ENCODE measurements around the gene GPR158. TPM values are rescaled to one million over a fixed set of nuclear protein-coding genes. Genes with fewer than 3 reads are reported as not detected.

The GPR158 gene
- total RNA-seq, 1 experiment from 2014 or later = 0.24 TPM

DNA sequence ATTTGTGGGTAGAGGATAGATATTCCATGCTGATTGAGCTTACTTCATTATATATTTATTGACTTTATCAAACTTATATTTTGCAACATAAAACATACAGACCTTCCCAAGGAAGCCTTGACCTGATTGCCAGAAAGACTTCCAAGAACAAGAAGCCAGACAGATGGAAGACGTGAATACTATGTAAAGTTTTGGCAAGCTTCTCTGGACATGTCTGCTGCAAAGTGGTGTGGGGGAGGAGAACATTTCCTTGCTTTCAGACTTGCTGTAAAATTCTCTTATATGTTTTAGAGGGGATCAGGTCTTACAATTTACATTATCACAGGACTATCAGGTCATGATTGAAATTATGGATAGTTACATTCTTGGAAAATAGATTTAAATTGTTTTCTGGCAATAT is 23.4 kb downstream of the GPR158 start:
- Histone ChIP-seq H3K4me1 (ENCODE audit: insufficient read depth, low read length) (no peaks in the 10 kb centered on the region), H3K4me2 (ENCODE audit: insufficient read depth, insufficient read length, low read length) (no peak overlapping the region), H3K9ac (ENCODE audit: extremely low read depth, insufficient read length, low read length) (no peak overlapping the region), H2BK15ac (ENCODE audit: low read depth, low read length) (no peak overlapping the region), H4K91ac (ENCODE audit: insufficient read length, low read depth, low read length) (no peak overlapping the region), H3K79me2 (ENCODE audit: insufficient read depth, low read length) (no peaks in the 10 kb centered on the region), H2BK120ac (ENCODE audit: low read depth, low read length, poor library complexity, severe bottlenecking) (no peak overlapping the region), H3K23ac (ENCODE audit: insufficient read length, low read depth, low read length) (no peak overlapping the region), H3K14ac (ENCODE audit: insufficient read depth, low read length) (no peak overlapping the region), H2BK12ac (ENCODE audit: insufficient read length, low read depth, low read length) (no peak overlapping the region), H4K8ac (replicated peaks; ENCODE audit: insufficient read length, low read depth, low read length) (no peak overlapping the region), H3K56ac (ENCODE audit: insufficient read length, low read depth, low read length) (no peak overlapping the region), H2AFZ (ENCODE audit: low read length) (no peak overlapping the region), H3K9me3 (ENCODE audit: control insufficient read depth, low read depth, low read length) (no peaks in the 10 kb centered on the region), H2BK5ac (ENCODE audit: insufficient read length, low read length) (no peak overlapping the region), H3K4ac (ENCODE audit: low read depth, low read length) (no peak overlapping the region), H3K27me3 (ENCODE audit: insufficient read depth, low read length) (no peaks in the 10 kb centered on the region), H3K18ac (ENCODE audit: insufficient read length, low read depth, low read length) (no peak overlapping the region), H4K5ac (ENCODE audit: insufficient read length, low read depth, low read length) (no peak overlapping the region), H4K20me1 (ENCODE audit: control insufficient read depth, insufficient read depth, insufficient read length) (no peaks in the 10 kb centered on the region), H3K79me1 (ENCODE audit: insufficient read depth, low read depth, low read length, poor library complexity, severe bottlenecking) (no peaks in the 10 kb centered on the region), H3T11ph (ENCODE audit: low read length) (no peak overlapping the region), H2AK5ac (ENCODE audit: insufficient read length, low read length) (no peak overlapping the region), H3K23me2 (ENCODE audit: insufficient read length, low read depth, low read length, poor library complexity, severe bottlenecking) (no peaks in the 10 kb centered on the region), H3K27ac (ENCODE audit: insufficient read length, low read depth, low read length) (no peak overlapping the region), H2BK20ac (ENCODE audit: low read depth, low read length, poor library complexity, severe bottlenecking) (no peak overlapping the region)
- Mint-ChIP-seq H3K4me3 (no peak overlapping the region), H3K27me3 (ENCODE audit: low read depth) (no peaks in the 10 kb centered on the region), H3K9me3 (no peaks in the 10 kb centered on the region; a peak in 2 of 5 replicates), H3K4me1 (no peaks in the 10 kb centered on the region), H3K27ac (no peak overlapping the region), H3K36me3 (ENCODE audit: insufficient read depth in 1 of 3, low read depth in 3 of 3) (no peaks in the 10 kb centered on the region)
- TF ChIP-seq, protein P1, sequence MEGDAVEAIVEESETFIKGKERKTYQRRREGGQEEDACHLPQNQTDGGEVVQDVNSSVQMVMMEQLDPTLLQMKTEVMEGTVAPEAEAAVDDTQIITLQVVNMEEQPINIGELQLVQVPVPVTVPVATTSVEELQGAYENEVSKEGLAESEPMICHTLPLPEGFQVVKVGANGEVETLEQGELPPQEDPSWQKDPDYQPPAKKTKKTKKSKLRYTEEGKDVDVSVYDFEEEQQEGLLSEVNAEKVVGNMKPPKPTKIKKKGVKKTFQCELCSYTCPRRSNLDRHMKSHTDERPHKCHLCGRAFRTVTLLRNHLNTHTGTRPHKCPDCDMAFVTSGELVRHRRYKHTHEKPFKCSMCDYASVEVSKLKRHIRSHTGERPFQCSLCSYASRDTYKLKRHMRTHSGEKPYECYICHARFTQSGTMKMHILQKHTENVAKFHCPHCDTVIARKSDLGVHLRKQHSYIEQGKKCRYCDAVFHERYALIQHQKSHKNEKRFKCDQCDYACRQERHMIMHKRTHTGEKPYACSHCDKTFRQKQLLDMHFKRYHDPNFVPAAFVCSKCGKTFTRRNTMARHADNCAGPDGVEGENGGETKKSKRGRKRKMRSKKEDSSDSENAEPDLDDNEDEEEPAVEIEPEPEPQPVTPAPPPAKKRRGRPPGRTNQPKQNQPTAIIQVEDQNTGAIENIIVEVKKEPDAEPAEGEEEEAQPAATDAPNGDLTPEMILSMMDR (conservative IDR thresholded peaks at IDR 0.05) = no peak
- no peak for DNase-seq
- WGBS (ENCODE audit: extremely low coverage, insufficient read length, low lambda C conversion rate) = no CpG with 5 or more reads among the region's 1 CpG
